Superior temporal gyrus (tissue), 1 donor: Measurements from ENCODE around the gene FGD3.

Experiments used
- DNase-seq: peaks from one replicate; pipeline ENCODE4 v3.0.0-alpha.2; 2016; ENCODE audit errors: extremely low spot score

FGD3 gene

GRCh38 chr9:93072383-93072795 is 125.1 kb downstream of the FGD3 start:
- no peak for DNase-seq

DNA sequence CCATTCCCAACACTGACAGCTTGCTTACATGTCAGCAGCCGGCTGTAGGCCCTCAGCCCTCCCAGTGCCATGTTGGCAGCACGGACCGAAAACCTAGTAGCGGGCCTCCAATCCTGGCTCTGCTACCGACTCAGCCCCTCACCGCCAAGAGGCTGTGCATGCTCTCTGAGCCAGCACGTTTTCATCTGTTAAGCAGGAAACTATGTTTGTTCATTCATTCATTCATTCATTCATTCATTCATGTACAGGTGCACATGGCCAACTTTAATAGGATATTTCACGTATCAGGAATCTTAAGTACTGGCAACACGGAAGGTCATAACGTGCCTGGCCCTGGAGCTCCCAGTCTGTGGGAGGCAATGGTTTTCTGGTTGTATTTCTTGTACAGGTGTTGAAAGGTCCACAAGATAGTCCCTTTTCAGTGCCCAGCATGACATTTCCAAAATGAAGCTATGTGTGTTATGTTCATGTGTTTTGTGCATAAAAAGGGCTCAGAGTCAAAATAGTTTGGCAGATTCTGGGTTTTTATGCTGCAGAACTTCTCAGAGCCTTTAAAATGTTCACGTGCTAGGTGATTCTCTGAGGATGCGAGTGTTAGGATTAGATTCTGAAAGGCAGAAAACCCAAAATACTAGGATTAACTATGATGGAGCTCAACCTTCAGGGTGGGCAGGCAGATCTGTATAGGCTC is 128.9 kb downstream of the FGD3 start:
- no peak for DNase-seq

DNA sequence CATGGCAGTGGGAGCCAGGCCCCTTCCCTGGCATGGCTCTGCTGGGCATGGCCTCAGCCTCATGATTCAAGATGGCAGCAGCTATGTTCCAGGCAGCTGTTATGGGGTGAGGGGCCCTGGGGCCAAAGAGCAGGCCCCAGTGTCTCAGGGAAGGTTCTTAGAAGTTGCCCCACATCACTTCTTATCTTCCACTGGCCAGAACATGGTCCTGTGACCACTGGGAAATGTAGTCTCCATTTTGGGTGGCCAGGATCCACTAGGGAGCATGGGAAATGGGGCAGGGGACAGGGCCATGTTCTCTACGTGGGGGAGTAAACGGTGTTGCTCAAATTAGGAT is 129.4 kb downstream of the FGD3 start:
- no peak for DNase-seq

GRCh38 chr9:93077367-93077766 is 130.0 kb downstream of the FGD3 start:
- no peak for DNase-seq

- no peak for DNase-seq
Measured at GRCh38 chr9:93077811-93078210, 130.5 kb downstream of the FGD3 start.

GRCh38 chr9:93079371-93079770 is 132.0 kb downstream of the FGD3 start:
- no peak for DNase-seq

GRCh38 chr9:93080406-93080805 is 133.1 kb downstream of the FGD3 start:
- no peak for DNase-seq

- no peak for DNase-seq
Measured at GRCh38 chr9:93081081-93081529, 133.8 kb downstream of the FGD3 start.

- no peak for DNase-seq
Measured at GRCh38 chr9:93081931-93082330, 134.6 kb downstream of the FGD3 start.

DNA sequence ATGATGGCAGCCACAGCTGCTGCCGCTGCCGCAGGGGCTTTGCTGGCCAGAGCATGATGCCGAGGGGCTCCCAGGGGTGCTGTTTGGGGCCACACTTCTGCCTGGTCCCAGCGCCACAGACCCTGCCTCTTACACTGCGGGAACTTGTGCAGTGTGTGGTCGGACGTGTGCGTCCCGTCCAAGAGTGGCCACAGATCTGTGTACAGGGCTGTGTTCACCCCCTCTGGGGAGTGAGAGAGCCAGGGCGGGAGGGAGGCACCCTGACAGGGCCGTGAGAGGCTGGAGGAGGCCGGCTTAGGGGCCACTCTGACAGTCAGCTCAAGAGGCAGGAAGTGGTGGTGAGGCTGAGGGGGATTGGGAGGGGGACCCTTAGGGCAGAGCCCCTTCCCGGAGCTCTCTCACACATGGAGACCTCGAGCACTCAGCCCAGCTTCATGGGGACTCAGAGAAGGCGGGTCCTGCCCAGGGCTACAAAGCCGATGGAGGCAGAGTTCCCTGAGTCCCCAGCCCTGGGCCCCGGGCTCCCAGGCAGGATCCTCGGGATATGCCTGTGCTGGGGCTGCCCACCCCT is 135.6 kb downstream of the FGD3 start:
- no peak for DNase-seq

DNA sequence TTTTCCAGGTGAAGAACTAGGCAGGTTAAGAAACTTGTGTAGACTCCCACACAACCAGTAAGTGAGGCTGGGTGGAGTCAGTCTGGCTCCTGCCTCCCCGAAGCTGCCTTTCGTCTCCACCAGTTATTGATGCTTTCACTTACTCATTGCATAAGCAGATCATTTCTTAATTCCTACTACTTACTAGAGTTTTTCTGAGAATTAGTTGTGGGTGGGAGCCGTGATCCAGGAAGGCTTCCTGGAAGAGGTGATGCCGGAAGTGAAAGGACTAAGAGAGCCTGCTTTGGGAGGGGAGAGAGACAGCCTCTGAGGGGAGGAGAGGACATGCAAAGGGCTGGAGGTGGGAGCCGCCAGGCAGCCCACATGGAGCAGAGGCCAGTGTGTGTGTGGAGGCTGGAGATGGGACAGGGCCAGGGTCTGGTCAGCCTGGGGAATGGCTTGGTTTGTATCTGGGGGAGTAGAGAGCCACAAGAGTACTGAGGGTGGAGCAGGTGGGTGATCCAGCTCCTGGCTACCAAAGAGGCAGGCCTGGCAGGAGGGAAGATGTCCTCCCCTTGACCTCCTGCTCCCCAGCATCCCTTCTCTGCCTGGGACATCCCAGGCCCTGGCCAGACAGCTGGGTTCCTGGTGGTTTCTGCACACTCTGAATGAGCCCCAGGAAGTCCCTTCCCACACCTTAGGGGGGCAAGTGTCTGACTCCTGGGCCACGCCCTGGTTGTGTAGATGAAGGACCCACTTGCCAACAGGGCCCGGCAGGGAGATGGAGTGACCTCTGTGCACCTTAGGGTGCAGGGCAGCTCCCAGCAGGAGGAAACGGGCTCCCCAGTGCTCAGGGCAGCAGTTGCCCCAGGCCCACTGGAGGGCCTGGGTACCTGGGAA is 136.5 kb downstream of the FGD3 start:
- no peak for DNase-seq

GRCh38 chr9:93084471-93084881 is 137.2 kb downstream of the FGD3 start:
- no peak for DNase-seq

GRCh38 chr9:93085676-93086075 is 138.4 kb downstream of the FGD3 start:
- no peak for DNase-seq
